Activated naive CD8-positive, alpha-beta T cell treated with anti-CD3 and anti-CD28 coated beads, Interleukin-2, amount 10 ng/mL, durations not matched to agents 7 days and 5 days (primary cell): ENCODE results near the gene FBRSL1. TPM values are rescaled to one million over a fixed set of nuclear protein-coding genes. Genes with fewer than 3 reads are reported as not detected.

Source experiments
- ATAC-seq: fragments of 150-1000 bp; cut with Tn5 transposase; one replicate; pipeline ENCODE4 v1.10.0; 2021; ENCODE audit warnings: low read depth, moderate library complexity
- POLR2A ChIA-PET: fragments of 350-600 bp; sonication (Branson Sonifier 250); formaldehyde crosslinking; loops from one replicate; lab custom pipeline; 2021; ENCODE audit warnings: antibody characterized with exemption; lab: Charles Lee
- DNase-seq: peaks from one replicate; pipeline ENCODE4 v3.0.0; 2021
- H3K27ac Mint-ChIP-seq: one replicate; pipeline ENCODE4 v1.8.0; 2022; ENCODE audit warnings: mild to moderate bottlenecking, mixed read lengths
- H3K27me3 Mint-ChIP-seq: one replicate; pipeline ENCODE4 v1.8.0; 2022; ENCODE audit warnings: mild to moderate bottlenecking, moderate library complexity, mixed read lengths
- H3K36me3 Mint-ChIP-seq: one replicate; pipeline ENCODE4 v1.8.0; 2021; ENCODE audit warnings: mild to moderate bottlenecking, mixed read lengths
- H3K4me1 Mint-ChIP-seq: one replicate; pipeline ENCODE4 v1.8.0; 2021; ENCODE audit warnings: mixed read lengths
- H3K4me3 Mint-ChIP-seq: one replicate; pipeline ENCODE4 v1.8.0; 2022; ENCODE audit warnings: mild to moderate bottlenecking, moderate library complexity, mixed read lengths
- H3K9me3 Mint-ChIP-seq: one replicate; pipeline ENCODE4 v1.8.0; 2021; ENCODE audit warnings: mixed read lengths
- total RNA-seq, 2 experiments: library from RNA; stranded (reverse); gene quantifications; one replicate each; pipeline ENCODE4 v1.2.3, GENCODE V29; 2021

The FBRSL1 gene
- total RNA-seq, 2 experiments from 2014 or later, result 67.1 to 67.2 TPM

DNA sequence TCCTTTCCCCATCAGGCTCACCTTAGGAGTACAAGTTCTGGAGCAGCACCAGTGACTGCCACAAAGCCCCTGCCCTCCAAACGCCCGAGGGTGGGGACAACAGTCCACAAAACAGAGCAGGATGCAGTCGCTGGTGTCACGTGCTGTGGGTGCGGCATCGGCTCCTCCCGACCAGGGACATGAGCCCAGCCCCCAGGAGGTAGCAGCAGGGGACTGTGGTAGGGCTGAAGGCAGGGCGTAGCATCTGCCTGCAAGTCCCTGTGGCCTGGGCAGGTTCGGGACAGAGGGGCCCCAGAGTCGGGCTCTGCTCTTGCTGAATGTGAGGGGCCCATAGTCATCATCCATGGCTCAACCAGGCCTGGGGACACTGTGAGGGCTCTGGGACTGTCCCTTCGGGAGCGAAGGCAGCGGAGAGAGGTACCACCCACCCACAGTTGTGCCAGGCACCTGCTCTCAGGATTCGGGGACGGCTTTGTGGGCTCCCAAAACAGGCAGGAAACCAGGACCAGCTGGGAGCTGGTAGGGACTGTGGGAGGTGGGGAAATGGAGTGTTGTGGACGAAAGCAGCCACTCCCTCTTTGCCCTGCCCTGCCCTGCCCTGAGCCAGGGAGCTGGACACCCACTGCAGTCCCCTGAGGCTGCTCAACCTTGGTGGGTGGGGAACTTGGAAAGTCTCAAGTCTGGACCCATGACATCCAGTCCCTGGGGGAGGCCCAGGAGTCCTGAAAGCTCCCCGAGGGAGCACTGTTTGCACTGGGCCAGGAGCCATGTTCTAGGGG is 30.7 kb downstream of the FBRSL1 start:
- POLR2A ChIA-PET, result no interaction called here
- H3K27me3 Mint-ChIP-seq, result no peaks in the 10 kb centered on the region
- H3K36me3 Mint-ChIP-seq, result peaks cover 20% of the 10 kb centered on the region
- no peak overlapping the region for H3K4me3 Mint-ChIP-seq
- no peak for ATAC-seq
- no peak for DNase-seq
- peaks cover 12% of the 10 kb centered on the region for H3K9me3 Mint-ChIP-seq
- H3K4me1 Mint-ChIP-seq, result peaks cover 3% of the 10 kb centered on the region
- no peak overlapping the region for H3K27ac Mint-ChIP-seq

DNA sequence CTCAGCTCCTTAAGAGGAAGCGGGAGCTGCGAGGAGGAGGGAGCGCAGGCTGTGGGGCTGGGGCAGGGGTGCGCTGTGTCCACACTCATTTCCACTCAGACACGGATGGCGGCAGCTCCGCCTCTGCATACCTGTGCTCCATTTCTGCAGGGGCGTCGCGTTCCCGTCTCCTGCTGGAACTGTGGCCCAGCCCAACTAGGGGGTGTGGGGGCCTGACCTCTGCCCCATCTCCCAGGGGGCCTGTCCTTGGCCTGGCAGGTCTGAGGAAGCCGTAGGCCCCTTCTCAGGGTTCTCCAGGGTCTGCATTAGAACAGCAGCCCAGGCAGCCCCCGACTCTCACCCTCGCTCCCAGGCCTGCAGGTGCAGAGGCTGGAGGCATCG is 31.2 kb downstream of the FBRSL1 start:
- Mint-ChIP-seq H3K36me3 (peaks cover 17% of the 10 kb centered on the region), H3K9me3 (peaks cover 12% of the 10 kb centered on the region), H3K4me3 (no peak overlapping the region), H3K27ac (no peak overlapping the region), H3K4me1 (peaks cover 3% of the 10 kb centered on the region), H3K27me3 (no peaks in the 10 kb centered on the region)
- POLR2A ChIA-PET, result no interaction called here
- ATAC-seq, result no peak
- DNase-seq, result no peak

DNA sequence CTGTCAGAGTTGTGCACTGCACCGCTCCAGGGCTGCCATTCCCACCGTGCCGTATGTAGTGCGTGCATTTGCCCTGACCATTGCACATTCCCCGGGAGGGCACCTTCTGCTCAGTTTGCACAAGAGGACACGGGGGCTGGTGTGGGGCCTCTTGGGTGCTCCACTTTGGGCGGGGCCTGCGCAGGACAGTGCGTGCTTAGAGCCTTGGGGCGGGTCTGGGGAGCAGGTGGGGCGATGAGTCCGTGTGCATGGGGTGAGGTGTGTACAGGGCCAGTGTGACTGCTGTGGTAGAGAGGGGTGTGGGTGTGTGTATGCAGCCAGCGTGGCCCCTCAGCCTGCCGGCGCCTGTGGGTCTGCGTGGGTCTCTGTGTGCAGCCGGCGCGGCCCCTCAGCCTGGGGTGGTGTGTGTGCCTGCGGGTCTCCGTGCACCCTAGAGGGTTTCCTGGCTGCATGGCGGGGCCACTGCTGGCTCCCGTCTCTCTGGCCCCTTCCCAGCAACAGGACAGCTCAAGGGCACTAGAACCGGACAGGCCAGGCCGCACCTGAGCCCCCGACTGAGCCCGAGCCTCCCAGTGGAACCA is 31.9 kb downstream of the FBRSL1 start:
- ATAC-seq (no peak), DNase-seq (no peak)
- H3K9me3 Mint-ChIP-seq, result peaks cover 12% of the 10 kb centered on the region
- POLR2A ChIA-PET, result no interaction called here
- no peak overlapping the region for H3K4me3 Mint-ChIP-seq
- no peak overlapping the region for H3K27ac Mint-ChIP-seq
- H3K36me3 Mint-ChIP-seq, result peaks cover 16% of the 10 kb centered on the region
- no peaks in the 10 kb centered on the region for H3K27me3 Mint-ChIP-seq
- peaks cover 3% of the 10 kb centered on the region for H3K4me1 Mint-ChIP-seq

DNA sequence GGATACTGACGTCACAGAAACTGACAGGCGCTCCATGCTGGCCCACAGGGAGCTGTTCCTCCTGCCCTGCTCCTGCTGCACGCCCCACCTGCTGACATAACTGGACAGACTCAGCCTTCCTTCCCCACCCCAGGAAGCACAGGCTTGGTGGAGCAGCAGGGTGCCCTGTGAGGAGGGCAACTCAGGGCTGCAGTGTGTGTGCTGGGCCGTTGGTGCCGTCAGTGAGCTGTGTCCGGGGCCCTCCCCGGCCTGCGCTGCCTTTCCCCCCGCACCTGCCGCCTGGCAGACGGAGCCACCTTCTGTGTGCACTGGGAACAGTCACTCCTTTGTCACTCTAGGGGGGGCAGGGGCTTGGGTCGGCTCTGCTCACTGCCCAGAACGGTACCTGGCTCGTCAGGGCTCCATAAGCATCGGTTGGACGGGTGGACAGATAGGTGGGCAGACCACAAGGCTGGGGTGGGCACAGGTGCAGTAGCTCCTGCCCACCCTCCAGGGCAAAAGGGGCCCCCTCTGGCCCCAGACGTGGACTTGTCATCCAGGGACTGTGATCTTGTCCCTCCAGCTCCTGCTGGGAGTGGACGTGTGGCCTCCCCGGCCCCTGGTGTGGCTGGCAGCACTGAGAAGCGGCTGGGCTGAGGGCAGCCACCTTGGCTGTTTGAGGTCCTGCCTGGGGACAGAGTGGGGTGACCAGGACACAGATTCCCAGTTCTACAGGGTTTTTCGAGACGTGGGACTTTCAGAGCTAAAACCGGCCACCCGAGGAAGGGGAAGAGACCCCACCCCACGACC is 32.8 kb downstream of the FBRSL1 start:
- POLR2A ChIA-PET, result no interaction called here
- Mint-ChIP-seq H3K4me1 (peaks cover 3% of the 10 kb centered on the region), H3K27me3 (no peaks in the 10 kb centered on the region), H3K36me3 (peaks cover 16% of the 10 kb centered on the region), H3K9me3 (peaks cover 12% of the 10 kb centered on the region), H3K4me3 (no peak overlapping the region), H3K27ac (no peak overlapping the region)
- DNase-seq, result no peak
- no peak for ATAC-seq

DNA sequence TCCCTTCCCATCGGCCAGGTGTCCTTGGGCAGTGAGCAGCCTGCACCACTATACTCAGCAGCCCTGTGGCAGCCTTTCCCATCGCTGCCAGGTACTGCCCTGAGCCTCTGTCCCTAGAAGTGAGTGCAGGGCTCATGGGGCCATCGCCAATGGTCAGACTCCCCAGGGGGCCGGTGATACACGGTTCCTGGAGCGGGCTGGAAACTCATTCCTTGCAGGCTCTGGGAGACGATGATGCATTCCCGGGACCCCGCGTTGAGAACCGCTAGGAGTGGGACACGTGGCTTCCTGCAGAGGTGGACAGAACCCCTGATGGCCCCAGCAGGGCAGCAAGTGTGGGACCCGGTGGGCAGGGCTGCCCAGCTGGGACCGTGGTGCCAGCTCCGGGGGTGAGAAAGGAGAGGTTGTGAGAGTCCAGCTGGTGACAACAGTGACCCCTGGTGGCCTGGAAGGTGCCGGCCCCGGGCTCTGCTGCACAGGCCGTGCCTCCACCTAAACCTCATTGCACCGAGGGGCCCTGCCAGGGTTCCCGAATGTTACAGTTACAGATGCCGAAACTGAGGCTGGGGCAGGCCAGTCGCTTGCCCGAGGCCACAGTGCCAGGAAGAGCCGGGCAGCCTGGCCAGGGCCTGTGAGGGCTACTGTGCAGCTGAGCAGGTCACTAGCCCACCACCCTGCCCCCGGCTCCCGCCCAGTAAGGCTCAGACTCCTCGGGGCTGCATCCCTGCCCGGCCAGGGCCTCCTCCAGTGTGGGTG is 33.8 kb downstream of the FBRSL1 start:
- Mint-ChIP-seq H3K9me3 (peaks cover 4% of the 10 kb centered on the region), H3K27ac (no peak overlapping the region), H3K4me1 (no peaks in the 10 kb centered on the region), H3K36me3 (peaks cover 8% of the 10 kb centered on the region), H3K4me3 (no peak overlapping the region), H3K27me3 (no peaks in the 10 kb centered on the region)
- ATAC-seq (peak; percentile 78), DNase-seq (peak; percentile 79)
- POLR2A ChIA-PET, result interaction anchor here (1.0 kb wide), 1 partner anchor 109 kb away, joined by 3 read pairs; no protein-coding TSS in a partner anchor

DNA sequence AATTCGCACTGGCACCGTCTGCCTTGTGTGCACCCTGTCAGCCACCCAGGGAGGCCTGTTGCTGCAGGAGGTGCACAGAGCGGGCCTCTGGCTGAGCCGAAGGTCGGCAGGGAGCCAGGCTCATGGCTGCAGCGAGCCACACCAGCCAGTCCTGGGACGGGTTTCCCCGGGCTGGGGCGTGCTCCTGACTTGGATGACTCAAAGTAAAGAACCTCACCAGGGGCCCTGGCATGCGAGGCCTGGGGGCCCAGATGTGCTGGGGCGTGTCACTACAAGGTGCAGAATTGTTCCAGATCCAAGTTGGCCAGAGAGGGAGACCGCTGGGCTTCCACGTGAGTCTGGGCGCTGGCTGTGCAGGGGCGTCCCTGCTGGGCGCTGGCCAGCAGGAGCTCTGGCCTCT is 34.5 kb downstream of the FBRSL1 start:
- DNase-seq (no peak), ATAC-seq (no peak)
- POLR2A ChIA-PET, result interaction anchor here (1.0 kb wide), 1 partner anchor 110 kb away, joined by 3 read pairs; no protein-coding TSS in a partner anchor
- Mint-ChIP-seq H3K27me3 (no peaks in the 10 kb centered on the region), H3K9me3 (no peaks in the 10 kb centered on the region), H3K4me1 (no peaks in the 10 kb centered on the region), H3K36me3 (peaks cover 1% of the 10 kb centered on the region), H3K4me3 (no peak overlapping the region), H3K27ac (no peak overlapping the region)

DNA sequence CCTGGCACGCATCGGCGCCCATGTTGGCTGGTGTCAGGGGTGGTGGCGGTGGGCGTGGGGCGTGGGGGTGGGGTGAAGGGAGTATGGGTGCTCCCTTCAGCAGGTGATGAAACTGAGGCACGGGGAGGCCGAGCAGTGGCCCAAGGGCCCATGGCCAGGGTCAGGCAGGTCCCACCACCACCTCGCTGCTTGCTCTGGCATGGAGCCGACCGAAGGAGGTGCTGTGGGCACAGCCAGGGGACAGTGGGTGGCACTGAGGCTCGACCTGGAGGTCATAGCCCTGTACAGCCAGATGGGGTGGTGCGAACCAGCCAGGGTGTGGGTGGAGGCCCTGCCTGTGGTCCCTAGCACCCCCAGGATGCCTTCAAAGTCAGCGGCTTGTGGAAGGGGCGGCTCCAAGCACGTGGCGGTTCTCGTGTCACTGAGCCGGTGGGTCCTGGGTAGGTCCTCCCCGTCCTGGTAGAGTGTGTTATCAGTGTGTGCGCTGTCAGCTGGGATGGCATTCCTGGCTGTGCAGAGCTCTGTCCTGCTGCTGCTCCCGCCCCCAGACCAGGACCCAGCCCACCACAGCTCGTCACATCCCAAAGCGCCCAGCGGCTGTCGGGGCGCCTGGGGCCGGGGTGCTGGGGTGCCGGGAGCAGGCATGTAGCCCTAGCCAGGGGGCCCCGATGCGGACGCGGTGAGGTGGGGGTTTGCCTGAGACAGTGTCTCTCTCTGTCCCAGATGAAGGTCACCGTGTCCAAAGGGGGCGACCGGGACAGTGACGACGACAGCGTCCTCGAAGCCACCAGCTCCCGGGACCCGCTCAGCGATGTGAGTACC is 35.3 kb downstream of the FBRSL1 start:
- DNase-seq, result no peak
- no peaks in the 10 kb centered on the region for H3K9me3 Mint-ChIP-seq
- POLR2A ChIA-PET, result no interaction called here
- H3K4me3 Mint-ChIP-seq, result no peak overlapping the region
- H3K36me3 Mint-ChIP-seq, result no peaks in the 10 kb centered on the region
- H3K27ac Mint-ChIP-seq, result no peak overlapping the region
- no peaks in the 10 kb centered on the region for H3K27me3 Mint-ChIP-seq
- no peaks in the 10 kb centered on the region for H3K4me1 Mint-ChIP-seq
- no peak for ATAC-seq

DNA sequence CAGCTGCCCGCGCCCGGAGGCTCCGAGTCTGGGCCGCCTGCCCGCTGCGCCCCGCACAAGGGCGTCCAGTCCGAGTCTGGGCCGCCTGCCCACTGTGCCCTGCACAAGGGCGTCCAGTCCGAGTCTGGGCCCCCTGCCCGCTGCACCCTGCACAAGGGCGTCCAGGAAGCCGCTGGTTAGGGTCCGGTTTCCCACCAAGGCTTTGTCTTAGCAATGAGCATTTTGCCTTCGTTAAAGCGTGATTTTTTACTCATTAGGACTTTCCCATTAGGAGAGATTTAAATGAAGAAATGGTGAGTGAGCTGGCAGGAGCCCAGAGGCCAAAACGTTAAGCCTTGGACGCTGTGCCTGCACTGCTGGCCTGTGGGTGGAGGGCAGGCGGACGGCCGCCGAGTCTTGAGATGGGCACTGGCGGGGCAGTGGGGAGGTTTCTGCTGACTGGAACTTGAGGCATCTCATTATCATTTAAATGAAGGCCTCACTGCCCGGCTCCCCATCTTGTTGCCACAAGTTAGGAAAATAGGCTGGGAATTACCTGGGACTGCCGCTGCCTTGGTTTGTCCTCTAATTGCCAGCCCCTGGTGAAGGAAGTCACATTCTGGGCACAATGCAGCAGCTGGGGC is 36.0 kb downstream of the FBRSL1 start:
- POLR2A ChIA-PET, result no interaction called here
- no peaks in the 10 kb centered on the region for H3K9me3 Mint-ChIP-seq
- no peaks in the 10 kb centered on the region for H3K4me1 Mint-ChIP-seq
- ATAC-seq (no peak), DNase-seq (no peak)
- no peak overlapping the region for H3K4me3 Mint-ChIP-seq
- H3K36me3 Mint-ChIP-seq, result no peaks in the 10 kb centered on the region
- H3K27me3 Mint-ChIP-seq, result no peaks in the 10 kb centered on the region
- no peak overlapping the region for H3K27ac Mint-ChIP-seq

DNA sequence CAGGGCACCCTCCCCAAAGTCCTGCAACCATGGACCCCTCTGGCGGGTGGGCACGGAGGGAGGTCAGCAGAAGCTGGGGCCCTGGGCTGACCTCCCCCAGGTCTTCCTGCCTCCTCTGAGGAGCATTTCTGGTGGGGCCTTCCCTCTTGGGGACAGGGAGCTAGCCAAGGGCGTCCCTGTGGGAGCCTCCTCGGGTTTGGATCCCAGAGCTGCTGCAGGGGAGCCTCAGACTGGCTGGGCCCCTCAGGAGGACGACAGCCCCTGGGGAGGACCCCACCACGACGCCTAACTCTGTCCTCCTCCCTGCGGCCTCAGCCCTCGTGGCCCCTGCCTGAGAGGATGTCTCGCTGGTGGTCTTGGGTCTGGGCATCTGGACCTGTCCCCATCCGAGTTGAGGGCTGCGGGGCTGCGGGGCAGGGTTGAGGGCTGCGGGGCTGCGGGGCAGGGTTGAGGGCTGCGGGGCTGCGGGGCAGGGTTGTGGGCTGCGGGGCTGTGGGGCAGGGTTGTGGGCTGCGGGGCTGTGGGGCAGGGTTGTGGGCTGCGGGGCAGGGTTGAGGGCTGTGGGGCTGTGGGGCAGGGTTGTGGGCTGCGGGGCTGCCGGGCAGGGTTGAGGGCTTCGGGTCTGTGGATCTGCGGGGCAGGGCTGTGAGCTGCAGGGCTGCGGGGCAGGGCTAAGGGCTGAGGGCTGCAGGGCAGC is 37.4 kb downstream of the FBRSL1 start:
- Mint-ChIP-seq H3K27me3 (no peaks in the 10 kb centered on the region), H3K4me1 (no peaks in the 10 kb centered on the region), H3K36me3 (no peaks in the 10 kb centered on the region), H3K27ac (no peak overlapping the region), H3K4me3 (no peak overlapping the region), H3K9me3 (no peaks in the 10 kb centered on the region)
- POLR2A ChIA-PET, result no interaction called here
- ATAC-seq (no peak), DNase-seq (no peak)

DNA sequence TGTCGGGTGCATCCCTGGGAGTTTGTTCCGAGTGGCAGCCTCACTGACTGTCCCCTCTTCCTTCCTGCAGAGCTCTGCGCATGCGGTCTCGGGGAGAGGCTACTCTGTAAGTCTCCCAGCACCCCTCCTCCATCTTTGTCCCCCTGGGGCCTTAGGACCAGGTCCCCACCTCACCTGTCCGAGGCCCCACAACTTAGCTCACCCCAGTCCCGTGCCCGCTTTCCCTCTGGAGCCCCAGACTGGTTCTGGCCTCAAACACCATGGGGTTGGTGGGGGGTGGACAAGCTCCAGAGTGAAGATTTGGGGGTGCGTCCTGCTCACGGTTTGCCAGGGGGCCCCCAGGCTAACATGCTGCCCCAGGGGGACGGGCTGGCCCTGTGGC is 37.9 kb downstream of the FBRSL1 start:
- POLR2A ChIA-PET, result no interaction called here

DNA sequence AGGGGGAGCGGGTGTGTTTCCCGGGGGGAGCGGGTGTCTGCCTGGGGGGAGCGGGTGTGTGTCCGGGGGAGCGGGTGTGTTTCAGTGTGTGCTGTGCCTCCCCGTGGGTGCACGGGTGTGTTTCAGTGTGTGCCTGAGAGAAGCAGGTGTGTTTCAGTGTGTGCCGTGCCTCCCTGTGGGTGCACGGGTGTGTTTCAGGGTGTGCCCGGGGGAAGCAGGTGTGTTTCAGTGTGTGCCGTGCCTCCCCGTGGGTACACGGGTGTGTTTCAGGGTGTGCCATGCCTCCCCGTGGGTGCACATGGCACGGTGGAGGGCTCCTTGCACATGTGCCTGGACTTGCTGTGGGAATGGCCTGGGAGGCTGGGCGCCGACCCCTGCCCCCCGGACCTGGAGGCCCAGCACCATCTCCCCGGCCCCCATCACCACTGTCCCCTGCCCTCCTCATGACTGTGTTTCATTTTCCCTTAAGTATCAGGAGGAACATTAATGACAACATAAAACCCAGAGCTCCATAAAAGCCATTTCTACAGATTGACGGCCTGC is 38.7 kb downstream of the FBRSL1 start:
- Mint-ChIP-seq H3K27me3 (no peaks in the 10 kb centered on the region), H3K9me3 (no peaks in the 10 kb centered on the region), H3K36me3 (no peaks in the 10 kb centered on the region), H3K27ac (no peak overlapping the region), H3K4me3 (no peak overlapping the region), H3K4me1 (no peaks in the 10 kb centered on the region)
- POLR2A ChIA-PET, result no interaction called here
- no peak for DNase-seq
- ATAC-seq, result no peak

More for the DNA sequence above, 37.9 kb downstream of the FBRSL1 start:
- Mint-ChIP-seq H3K36me3 (no peaks in the 10 kb centered on the region), H3K27ac (no peak overlapping the region), H3K4me3 (no peak overlapping the region), H3K27me3 (no peaks in the 10 kb centered on the region), H3K4me1 (no peaks in the 10 kb centered on the region), H3K9me3 (no peaks in the 10 kb centered on the region)
- no peak for DNase-seq
- no peak for ATAC-seq
